Measurements from ENCODE around the gene SYN1.

- no peak for TF ChIP-seq POLR2A (IDR thresholded peaks at IDR 0.05)
- TF ChIP-seq, protein P1, sequence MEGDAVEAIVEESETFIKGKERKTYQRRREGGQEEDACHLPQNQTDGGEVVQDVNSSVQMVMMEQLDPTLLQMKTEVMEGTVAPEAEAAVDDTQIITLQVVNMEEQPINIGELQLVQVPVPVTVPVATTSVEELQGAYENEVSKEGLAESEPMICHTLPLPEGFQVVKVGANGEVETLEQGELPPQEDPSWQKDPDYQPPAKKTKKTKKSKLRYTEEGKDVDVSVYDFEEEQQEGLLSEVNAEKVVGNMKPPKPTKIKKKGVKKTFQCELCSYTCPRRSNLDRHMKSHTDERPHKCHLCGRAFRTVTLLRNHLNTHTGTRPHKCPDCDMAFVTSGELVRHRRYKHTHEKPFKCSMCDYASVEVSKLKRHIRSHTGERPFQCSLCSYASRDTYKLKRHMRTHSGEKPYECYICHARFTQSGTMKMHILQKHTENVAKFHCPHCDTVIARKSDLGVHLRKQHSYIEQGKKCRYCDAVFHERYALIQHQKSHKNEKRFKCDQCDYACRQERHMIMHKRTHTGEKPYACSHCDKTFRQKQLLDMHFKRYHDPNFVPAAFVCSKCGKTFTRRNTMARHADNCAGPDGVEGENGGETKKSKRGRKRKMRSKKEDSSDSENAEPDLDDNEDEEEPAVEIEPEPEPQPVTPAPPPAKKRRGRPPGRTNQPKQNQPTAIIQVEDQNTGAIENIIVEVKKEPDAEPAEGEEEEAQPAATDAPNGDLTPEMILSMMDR (IDR thresholded peaks at IDR 0.05) = no peak
These were observed 5.0 kb downstream of the SYN1 start for GRCh38 chrX:47614618-47615017.
